HepG2 (cell line): ENCODE data around the gene GPR137. TPM values are rescaled to one million over a fixed set of nuclear protein-coding genes. Genes with fewer than 3 reads are reported as not detected.
A peak's percentile ranks its signal among the peaks of the same experiment; 100 is the strongest.

Experiments used
- BHLHE40 ChIP-seq: IDR thresholded peaks from 2 replicates; pipeline ENCODE4 v1.6.1; 2011; ENCODE audit warnings: low read length, improper control_type of control experiment
- CBX1 ChIP-seq: IDR thresholded peaks from one replicate; pipeline ENCODE4 v1.6.1; 2016; ENCODE audit warnings: antibody characterized with exemption, low read depth
- CSRNP1 ChIP-seq: sonication (generic); formaldehyde crosslinking; IDR thresholded peaks from 2 replicates; pipeline ENCODE4 v1.8.1; 2023; ENCODE audit warnings: mild to moderate bottlenecking, missing genetic modification reagents
- HBP1 ChIP-seq: IDR thresholded peaks from 2 replicates; pipeline ENCODE4 v1.6.1; 2016; ENCODE audit warnings: low read depth, control low read depth
- KAT2B ChIP-seq: fragments of 150-350 bp; IDR thresholded peaks from 2 replicates; pipeline ENCODE4 v1.6.1; 2014; ENCODE audit warnings: low read depth, low read length, borderline replicate concordance
- MED1 ChIP-seq: sonication (generic); formaldehyde crosslinking; IDR thresholded peaks from 2 replicates; pipeline ENCODE4 v1.4.0; 2020; ENCODE audit warnings: missing genetic modification reagents
- NR1H2 ChIP-seq: sonication (generic); formaldehyde crosslinking; IDR thresholded peaks from 2 replicates; pipeline ENCODE4 v1.8.1; 2022; ENCODE audit warnings: low read depth, missing genetic modification reagents, borderline replicate concordance
- NR3C1 ChIP-seq: sonication (generic); formaldehyde crosslinking; IDR thresholded peaks from 2 replicates; pipeline ENCODE4 v1.4.0; 2020; ENCODE audit warnings: missing genetic modification reagents
- POGZ ChIP-seq: sonication (generic); formaldehyde crosslinking; IDR thresholded peaks from 2 replicates; pipeline ENCODE4 v1.4.0; 2020; ENCODE audit warnings: mild to moderate bottlenecking, missing genetic modification reagents
- TBX2 ChIP-seq: sonication (generic); formaldehyde crosslinking; IDR thresholded peaks from 2 replicates; pipeline ENCODE4 v1.5.0; 2020; ENCODE audit warnings: missing genetic modification reagents, mild to moderate bottlenecking, borderline replicate concordance
- TCF12 ChIP-seq, 2 experiments: fragments of 450-650 bp in 1 of 2; sonication (generic) in 1 of 2; formaldehyde crosslinking in 1 of 2; IDR thresholded peaks; 2 replicates each; pipeline versions ENCODE4 v1.6.1 to v1.8.0; 2017 to 2022; ENCODE audit warnings: antibody characterized with exemption in 1 of 2, mild to moderate bottlenecking in 1 of 2, missing genetic modification reagents in 1 of 2, moderate library complexity in 1 of 2
- TRIM24 ChIP-seq: sonication (generic); formaldehyde crosslinking; IDR thresholded peaks from 2 replicates; pipeline ENCODE4 v1.8.0; 2022; ENCODE audit warnings: mild to moderate bottlenecking, missing genetic modification reagents
- ZFP90 ChIP-seq: sonication (generic); formaldehyde crosslinking; IDR thresholded peaks from 2 replicates; pipeline ENCODE4 v1.8.0; 2022; ENCODE audit warnings: missing genetic modification reagents, mild to moderate bottlenecking, inconsistent platforms, borderline replicate concordance
- ZFX ChIP-seq: sonication (generic); formaldehyde crosslinking; IDR thresholded peaks from 2 replicates; pipeline ENCODE4 v1.4.0; 2020; ENCODE audit warnings: mild to moderate bottlenecking, low read depth, missing genetic modification reagents, moderate library complexity
- ZIK1 ChIP-seq: sonication (generic); formaldehyde crosslinking; IDR thresholded peaks from 2 replicates; pipeline ENCODE4 v1.5.0; 2020; ENCODE audit warnings: mild to moderate bottlenecking, low read depth, missing genetic modification reagents, borderline replicate concordance
- ZNF563 ChIP-seq: sonication (generic); formaldehyde crosslinking; IDR thresholded peaks from 2 replicates; pipeline ENCODE4 v1.8.0; 2022; ENCODE audit warnings: mild to moderate bottlenecking, moderate library complexity, missing genetic modification reagents
- ZNF570 ChIP-seq: sonication (generic); formaldehyde crosslinking; IDR thresholded peaks from 2 replicates; pipeline ENCODE4 v1.4.0; 2020; ENCODE audit warnings: mild to moderate bottlenecking, missing genetic modification reagents, borderline replicate concordance
- ZNF609 ChIP-seq: sonication (generic); formaldehyde crosslinking; IDR thresholded peaks from 2 replicates; pipeline ENCODE4 v1.4.0; 2020; ENCODE audit warnings: mild to moderate bottlenecking, missing genetic modification reagents, borderline replicate concordance
- ZNF790 ChIP-seq: sonication (generic); formaldehyde crosslinking; IDR thresholded peaks from 2 replicates; pipeline ENCODE4 v1.8.0; 2022; ENCODE audit warnings: missing genetic modification reagents, mild to moderate bottlenecking, borderline replicate concordance
- ZXDC ChIP-seq: sonication (generic); formaldehyde crosslinking; IDR thresholded peaks from 2 replicates; pipeline ENCODE4 v1.5.0; 2020; ENCODE audit warnings: mild to moderate bottlenecking, missing genetic modification reagents
- polyA plus RNA-seq, 8 experiments: library from polyadenylated mRNA; depleted of rRNA in 3 of 8; stranded (reverse) in 7 of 8; unstranded in 1 of 8; fragments of >200 nt; fragmentation: Illumina TruSeq in 4 of 8; extraction: Trizol in 4 of 8; gene quantifications; 2 replicates each; pipeline versions ENCODE4 v1.2.1 to v1.2.3, GENCODE V29; 2011 to 2016; ENCODE audit warnings: low read depth in 4 of 8, missing spikeins in 1 of 8, mixed read lengths in 1 of 8; ENCODE audit not compliant: insufficient read depth in 1 of 8
- total RNA-seq, 5 experiments: library from RNA; depleted of rRNA; stranded (reverse); fragments of >200 nt; fragmentation: Illumina TruSeq; extraction: Trizol; gene quantifications; 2 replicates each; pipeline ENCODE4 v1.2.3, GENCODE V29; 2016; ENCODE audit warnings: low read depth in 1 of 5

GPR137 gene
- total and polyA plus RNA-seq, 2 of the 13 experiments (the other 11 are each of a cell fraction or from before 2014, with no cell fraction given), result 8.5 to 13.2 TPM

GRCh38 chr11:64237484-64237951 is 48.1 kb upstream of the GPR137 start (continued):
- TF ChIP-seq TCF12 (IDR thresholded peaks at IDR 0.05) (no peak), TCF12 (CRISPR knock-in tag; IDR thresholded peaks at IDR 0.05) (no peak), POGZ (CRISPR knock-in tag) (no peak), BHLHE40 (no peak), ZNF563 (no peak), NR3C1 (CRISPR knock-in tag) (no peak), NR1H2 (CRISPR knock-in tag) (no peak), TRIM24 (CRISPR knock-in tag) (no peak), ZNF609 (CRISPR knock-in tag) (peak; percentile 89), CSRNP1 (no peak), KAT2B (no peak), ZNF570 (CRISPR knock-in tag) (no peak), ZIK1 (CRISPR knock-in tag) (no peak), ZNF790 (CRISPR knock-in tag) (no peak), ZFP90 (CRISPR knock-in tag) (no peak), TBX2 (CRISPR knock-in tag) (peak; percentile 97), ZXDC (CRISPR knock-in tag) (no peak), ZFX (CRISPR knock-in tag) (peak; percentile 72), CBX1 (no peak), HBP1 (no peak), MED1 (CRISPR knock-in tag) (peak; percentile 80)
